GM19455 (cell line): Measurements from ENCODE around the gene ATF3.
A peak's percentile ranks its signal among the peaks of the same experiment; 100 is the strongest.
"Not testable (repeated sequence)": the region's sequence is repeated elsewhere in the genome, so short reads cannot be mapped to it uniquely, and the experiment has no call there.

Experiments used
- ATAC-seq: cut with Tn5 transposase; IDR thresholded peaks from one replicate; pipeline ENCODE4 v1.9.1; 2021; ENCODE audit not compliant: unreplicated experiment

Gene ATF3

GRCh38 chr1:212625781-212626450 lies 17.4 kb downstream of the ATF3 start:
- no peak for ATAC-seq

DNA sequence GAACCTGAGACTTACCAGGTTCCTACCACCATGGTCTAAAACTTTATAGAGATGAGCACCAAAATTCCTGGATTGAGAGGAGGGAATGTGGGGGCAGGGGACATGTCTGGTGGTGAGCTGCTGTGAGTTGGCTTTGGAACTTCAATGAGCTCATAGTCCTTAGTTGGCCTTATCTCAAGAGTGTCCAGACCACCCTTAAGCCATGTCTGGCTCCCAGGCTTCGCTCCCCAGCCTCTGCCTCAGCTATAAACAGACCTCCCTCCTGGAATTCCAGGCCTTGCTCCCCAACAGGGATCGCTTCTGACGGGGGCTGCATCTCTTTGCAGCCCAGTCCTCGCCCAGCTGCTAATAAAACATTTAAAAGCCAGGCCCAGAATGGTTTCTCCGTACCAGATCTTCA lies 19.5 kb downstream of the ATF3 start:
- ATAC-seq: no peak

DNA sequence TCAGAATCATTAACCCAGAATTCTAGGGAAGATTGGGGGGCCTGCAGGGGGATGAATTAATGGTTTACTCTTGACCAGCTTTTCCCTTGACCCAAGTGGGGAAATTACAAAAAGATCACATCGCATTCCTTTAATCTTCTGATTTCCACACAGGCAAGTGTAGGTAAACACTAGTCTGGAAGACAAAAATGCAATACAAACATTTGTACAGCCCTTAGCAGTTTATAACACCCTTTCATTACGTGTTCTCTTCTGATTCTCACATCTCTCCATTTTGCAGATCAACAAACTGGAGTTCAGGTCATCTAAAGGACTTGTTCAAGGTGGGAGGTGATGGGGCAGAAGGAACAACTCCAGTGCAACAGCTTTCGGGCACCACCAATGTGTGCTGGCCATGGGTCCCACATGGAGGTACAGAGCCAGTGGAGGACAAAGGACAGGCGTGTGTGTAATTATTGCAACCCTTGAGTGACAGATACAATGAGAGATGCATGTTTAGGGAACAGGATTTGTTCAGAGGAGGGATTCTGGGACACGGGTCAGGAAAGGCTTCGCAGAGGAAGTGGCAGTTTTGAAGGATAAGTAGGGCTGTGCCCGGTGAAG lies 20.4 kb downstream of the ATF3 start:
- ATAC-seq: no peak

GRCh38 chr1:212629450-212630157 lies 21.0 kb downstream of the ATF3 start:
- ATAC-seq: no peak

- ATAC-seq: peak; percentile 93
Observed at GRCh38 chr1:212630158-212630900, 21.8 kb downstream of the ATF3 start.

GRCh38 chr1:212633161-212633560 lies 24.6 kb downstream of the ATF3 start:
- ATAC-seq: no peak

- no peak for ATAC-seq
Observed at GRCh38 chr1:212634252-212634651, 25.7 kb downstream of the ATF3 start.

DNA sequence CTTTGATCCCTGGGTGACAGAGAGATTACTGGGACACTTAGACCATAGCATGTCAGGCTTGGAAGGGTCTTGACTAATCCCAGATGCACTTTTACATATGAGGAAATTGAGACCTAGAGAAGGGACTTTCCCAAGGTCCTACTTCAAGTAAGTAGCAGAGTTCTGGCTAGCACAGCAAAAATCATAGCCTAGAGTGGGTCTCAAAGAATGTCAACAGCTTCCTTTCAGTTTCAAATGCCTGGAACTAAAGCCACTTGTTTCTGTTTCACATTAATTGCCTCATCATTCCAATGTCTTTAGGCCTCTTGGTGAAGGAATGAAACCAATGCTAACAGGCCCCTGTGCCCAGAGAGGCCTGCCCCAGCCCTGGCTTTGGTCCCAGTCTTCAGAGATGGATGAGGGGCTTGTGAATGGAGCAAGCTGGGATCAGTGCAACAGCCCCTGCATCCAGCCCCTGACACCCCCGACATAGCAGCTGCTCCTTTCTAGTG lies 26.6 kb downstream of the ATF3 start:
- no peak for ATAC-seq

DNA sequence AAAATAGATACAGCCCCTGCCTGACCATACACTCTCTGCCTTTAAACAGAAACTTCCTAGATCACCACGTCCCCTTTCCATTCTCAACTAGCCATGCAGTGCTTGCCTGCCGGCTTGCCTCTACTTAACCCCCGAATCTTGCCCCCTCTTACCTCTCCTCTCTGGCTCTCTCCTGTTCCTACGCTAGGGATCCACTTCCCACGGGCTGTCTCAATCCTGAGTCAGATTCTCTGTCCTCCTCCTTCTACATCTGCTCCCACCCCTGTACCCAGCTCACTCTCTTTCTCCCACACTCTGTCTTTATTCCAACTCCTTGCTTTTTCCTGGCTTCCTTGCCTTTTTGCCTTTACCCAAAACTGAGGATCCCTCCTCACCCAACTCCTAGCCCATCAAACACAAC lies 29.3 kb downstream of the ATF3 start:
- no peak for ATAC-seq

DNA sequence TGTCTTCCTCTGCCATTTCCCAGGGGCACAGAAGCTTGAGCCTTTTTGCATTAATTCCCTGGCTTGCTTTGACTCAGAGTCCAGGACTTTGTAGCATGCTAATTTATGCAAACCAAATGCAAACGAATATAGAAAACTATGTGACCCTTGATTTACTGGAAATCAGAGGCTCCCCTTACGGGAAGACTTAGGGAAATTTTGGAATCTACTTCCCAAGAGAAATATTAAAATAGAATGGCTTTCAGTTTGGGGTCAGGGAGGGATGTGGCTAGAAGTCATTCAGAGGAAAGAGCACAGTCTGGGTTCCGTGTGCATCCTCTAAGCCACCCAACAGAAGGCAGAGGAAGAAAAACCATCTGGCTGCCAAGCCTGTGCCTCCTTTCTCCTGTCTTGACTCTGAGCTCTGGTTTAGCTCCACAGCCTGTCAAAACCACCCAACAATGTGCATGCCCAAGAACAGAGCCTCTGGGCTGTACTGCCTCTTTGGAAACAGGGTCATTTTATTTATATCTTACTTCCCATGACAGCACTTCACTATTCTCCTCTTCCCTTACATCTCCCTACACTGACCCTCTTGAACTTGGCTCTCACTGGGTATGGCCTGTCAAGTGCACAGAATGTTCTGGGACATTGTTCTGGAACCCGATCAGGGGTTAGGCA lies 30.1 kb downstream of the ATF3 start:
- no peak for ATAC-seq

- not testable (repeated sequence) for ATAC-seq
Observed at GRCh38 chr1:212639524-212639923, 31.0 kb downstream of the ATF3 start.

GRCh38 chr1:212640223-212640878 lies 31.8 kb downstream of the ATF3 start:
- ATAC-seq: no peak

DNA sequence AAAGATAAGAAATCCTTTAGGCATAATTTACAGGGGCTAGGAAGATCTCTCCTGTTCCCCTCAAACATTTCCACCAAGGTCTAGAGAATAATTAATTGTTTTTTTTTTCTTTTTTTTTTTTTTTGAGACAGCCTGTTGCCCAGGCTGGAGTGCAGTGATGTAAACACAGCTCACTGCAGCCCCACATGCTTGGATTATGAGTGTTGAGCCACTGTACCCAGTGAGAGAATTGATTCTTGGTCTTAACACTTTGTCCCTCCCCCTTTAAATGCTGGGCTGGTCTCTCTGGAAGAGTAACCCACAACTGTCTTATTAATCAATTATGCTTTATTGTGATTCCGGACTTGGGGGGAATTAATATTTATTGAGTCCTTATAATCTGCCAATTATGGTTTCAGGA lies 33.4 kb downstream of the ATF3 start:
- ATAC-seq: no peak

DNA sequence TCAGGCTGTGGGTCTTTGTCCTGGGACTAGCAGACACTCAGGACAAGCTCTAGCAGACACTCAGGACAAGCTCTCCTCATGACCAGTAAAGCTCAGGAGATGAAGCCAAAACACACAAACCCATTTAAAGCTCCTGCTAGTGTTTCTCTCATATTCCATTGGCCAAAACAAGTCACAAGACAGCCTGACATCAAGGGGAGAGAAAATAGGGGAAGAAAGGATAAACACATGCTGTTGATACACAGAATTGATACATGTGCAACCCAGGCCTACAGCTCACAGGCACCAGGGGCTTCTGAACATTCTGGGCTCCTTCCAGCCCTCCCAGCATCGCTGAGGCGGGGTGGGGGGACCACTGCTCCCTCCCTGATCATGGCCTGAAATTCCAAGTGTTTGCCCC lies 35.3 kb downstream of the ATF3 start:
- no peak for ATAC-seq

- no peak for ATAC-seq
Observed at GRCh38 chr1:212644866-212645545, 36.4 kb downstream of the ATF3 start.

DNA sequence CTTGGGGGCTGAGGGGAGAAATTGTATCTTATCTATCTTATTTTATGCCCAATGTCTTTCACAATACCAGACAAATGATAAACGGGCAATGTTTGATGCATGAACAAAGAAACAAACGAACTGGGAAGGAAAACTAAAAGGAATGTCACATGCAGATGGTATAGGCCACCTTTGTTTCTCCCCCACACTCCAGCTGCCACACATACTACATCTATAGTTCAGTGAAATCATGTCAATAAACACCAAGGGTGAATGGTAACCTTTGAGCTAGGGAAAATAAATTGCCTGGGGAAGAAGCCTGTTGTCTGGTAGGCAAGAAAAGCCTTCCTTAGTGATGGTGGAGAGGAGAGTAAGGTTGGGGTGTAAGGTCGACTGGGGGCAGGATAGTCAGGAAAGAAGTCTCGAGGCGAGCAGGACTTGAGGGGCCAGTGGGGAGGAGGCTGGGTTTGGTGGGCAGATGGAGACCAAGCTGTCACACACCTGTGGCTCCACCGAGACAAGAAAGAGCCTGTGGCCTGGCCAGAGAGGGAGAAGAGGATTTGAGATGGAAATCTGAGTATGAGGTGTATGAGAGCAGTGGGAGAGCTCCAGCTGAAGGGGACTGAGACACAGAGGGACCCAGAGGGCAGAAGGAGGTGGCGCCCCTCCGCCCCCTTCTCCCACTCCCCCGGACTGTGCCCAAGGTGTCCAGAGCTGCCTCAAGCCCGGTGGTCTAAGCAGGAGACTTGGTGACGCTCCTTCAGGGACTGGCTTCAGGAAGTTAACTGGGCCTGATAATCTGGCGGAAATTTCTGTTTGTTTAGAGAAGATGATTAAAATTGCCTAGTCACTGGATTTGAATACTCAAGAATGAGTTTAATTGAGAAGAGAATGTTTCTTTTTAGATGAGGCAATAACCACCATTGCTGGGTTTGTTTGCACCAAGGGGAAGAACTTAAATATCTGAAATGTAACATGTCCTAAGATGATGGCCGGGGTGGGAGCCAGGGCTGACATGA lies 37.3 kb downstream of the ATF3 start:
- ATAC-seq: no peak

GRCh38 chr1:212646588-212646987 lies 38.0 kb downstream of the ATF3 start:
- ATAC-seq: no peak

- ATAC-seq: no peak
Observed at GRCh38 chr1:212647004-212647403, 38.4 kb downstream of the ATF3 start.

DNA sequence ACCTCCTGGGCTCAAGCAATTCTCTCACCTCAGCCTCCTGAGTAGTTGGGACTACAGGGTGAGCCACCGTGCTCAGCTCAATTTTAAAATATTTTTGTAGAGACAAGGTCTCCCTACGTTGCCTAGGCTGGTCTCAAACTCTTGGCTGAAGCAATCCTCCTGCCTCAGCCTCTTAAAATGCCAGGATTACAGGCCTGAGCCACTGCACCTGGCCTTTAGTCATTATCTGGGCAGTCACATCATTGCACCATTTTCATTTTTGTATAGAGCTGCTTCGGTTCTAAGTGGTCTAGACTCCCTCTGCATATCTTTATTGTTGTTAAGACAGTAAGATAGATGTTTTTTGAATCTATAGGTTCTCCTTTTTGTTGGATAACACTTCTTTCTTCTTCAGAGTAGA lies 39.9 kb downstream of the ATF3 start:
- no peak for ATAC-seq
